OCI-LY3 (cell line): Measurements from ENCODE around the gene GOLGA8S.
"Not testable (repeated sequence)": the region's sequence is repeated elsewhere in the genome, so short reads cannot be mapped to it uniquely, and the experiment has no call there.

Source experiments
- CTCF ChIP-seq: fragments of 200-600, 300-600 bp; sonication (generic); IDR thresholded peaks from 2 replicates; pipeline ENCODE4 v1.5.1; 2014; ENCODE audit warnings: antibody characterized with exemption, low read length, low read depth
- EZH2phosphoT487 ChIP-seq: fragments of 200-600 bp; shearing (Covaris generic); IDR thresholded peaks from 2 replicates; pipeline ENCODE4 v1.6.1; 2018; ENCODE audit warnings: antibody characterized with exemption, mixed run types, low read depth

DNA sequence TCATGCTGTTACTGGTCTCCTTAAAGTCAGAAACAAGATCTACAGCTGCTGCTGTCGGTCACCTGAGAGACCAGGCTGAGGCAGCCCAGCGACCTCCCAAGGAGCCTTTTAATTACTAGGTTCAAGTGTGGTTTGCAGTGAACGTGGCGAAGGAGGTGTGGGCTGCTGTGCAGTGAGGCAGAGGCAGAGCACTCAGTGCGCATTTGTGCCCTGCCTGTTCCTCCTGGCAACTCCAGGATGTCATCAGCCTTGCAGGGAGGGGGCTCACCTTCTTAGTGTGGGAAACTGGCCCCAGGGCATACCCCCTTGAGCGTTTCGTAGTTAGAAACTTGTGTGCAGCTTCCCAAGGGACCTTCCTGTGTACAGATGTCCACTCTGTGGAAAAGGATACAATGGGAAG is 26.6 kb downstream of the GOLGA8S start:
- not testable (repeated sequence) for TF ChIP-seq CTCF, EZH2phosphoT487
